Sigmoid colon (tissue), 4 donors: ENCODE results near the gene SERTAD1.

ENCODE experiments used
- EP300 ChIP-seq, 4 donors: sonication (generic); formaldehyde crosslinking; IDR thresholded peaks; one replicate each; pipeline ENCODE4 v1.6.1; 2017; ENCODE audit warnings: antibody characterized with exemption in 4 of 4
- POLR2A ChIP-seq, 2 donors: fragments of 450-650 bp; IDR thresholded peaks; one replicate each; pipeline ENCODE4 v1.6.1; 2016; ENCODE audit warnings: antibody characterized with exemption in 2 of 2, mild to moderate bottlenecking in 2 of 2, moderate library complexity in 2 of 2
- POLR2AphosphoS5 ChIP-seq, 4 donors: sonication (generic); formaldehyde crosslinking; IDR thresholded peaks; one replicate each; pipeline ENCODE4 v1.6.1; 2017; ENCODE audit warnings: antibody characterized with exemption in 4 of 4
- TF ChIP-seq, protein P1 (sequence below), 4 experiments: fragments of 450-650 bp in 3 of 4; fragments of 200-600 bp in 1 of 4; IDR thresholded peaks; one replicate each; pipeline ENCODE4 v1.5.1; 2016 to 2019; ENCODE audit warnings: antibody characterized with exemption in 4 of 4, mild to moderate bottlenecking in 3 of 4, moderate library complexity in 2 of 4

DNA sequence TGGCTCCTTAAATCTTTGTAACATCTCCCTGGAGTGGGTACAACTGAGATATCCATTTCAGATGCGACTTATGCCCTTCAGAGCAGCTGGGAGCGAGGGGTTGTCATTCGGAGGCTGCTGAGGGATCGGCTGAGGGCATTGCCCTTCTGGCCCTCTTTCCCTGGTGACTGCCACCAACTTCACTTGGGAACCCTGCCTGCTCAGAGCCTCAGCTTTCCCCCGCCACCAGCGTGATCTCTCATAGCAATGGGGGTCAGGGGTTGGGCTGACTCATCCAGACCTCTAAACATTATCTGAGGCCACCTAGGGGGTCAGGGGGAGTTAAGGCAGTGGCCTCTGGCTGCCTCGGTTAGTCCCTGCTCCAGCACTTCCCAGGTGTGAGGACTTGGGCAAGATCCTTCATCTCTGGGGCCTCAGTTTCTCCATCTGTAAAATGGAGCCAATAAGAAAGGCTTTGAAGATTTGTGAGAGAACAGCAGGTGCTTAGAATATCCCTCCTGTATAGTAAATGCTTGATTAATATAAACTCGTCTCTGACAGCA lies 13.8 kb downstream of the SERTAD1 start:
- TF ChIP-seq, protein P1, sequence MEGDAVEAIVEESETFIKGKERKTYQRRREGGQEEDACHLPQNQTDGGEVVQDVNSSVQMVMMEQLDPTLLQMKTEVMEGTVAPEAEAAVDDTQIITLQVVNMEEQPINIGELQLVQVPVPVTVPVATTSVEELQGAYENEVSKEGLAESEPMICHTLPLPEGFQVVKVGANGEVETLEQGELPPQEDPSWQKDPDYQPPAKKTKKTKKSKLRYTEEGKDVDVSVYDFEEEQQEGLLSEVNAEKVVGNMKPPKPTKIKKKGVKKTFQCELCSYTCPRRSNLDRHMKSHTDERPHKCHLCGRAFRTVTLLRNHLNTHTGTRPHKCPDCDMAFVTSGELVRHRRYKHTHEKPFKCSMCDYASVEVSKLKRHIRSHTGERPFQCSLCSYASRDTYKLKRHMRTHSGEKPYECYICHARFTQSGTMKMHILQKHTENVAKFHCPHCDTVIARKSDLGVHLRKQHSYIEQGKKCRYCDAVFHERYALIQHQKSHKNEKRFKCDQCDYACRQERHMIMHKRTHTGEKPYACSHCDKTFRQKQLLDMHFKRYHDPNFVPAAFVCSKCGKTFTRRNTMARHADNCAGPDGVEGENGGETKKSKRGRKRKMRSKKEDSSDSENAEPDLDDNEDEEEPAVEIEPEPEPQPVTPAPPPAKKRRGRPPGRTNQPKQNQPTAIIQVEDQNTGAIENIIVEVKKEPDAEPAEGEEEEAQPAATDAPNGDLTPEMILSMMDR (IDR thresholded peaks at IDR 0.05), result no peak
- TF ChIP-seq POLR2A (IDR thresholded peaks at IDR 0.05) (no peak), EP300 (IDR thresholded peaks at IDR 0.05) (no peak), POLR2AphosphoS5 (IDR thresholded peaks at IDR 0.05) (no peak)
